Mammary epithelial cell (primary cell): ENCODE results near the gene BMPR1A.
"Not testable (repeated sequence)": the region's sequence is repeated elsewhere in the genome, so short reads cannot be mapped to it uniquely, and the experiment has no call there.

Source experiments
- EZH2 ChIP-seq: IDR thresholded peaks from 2 replicates; pipeline ENCODE4 v1.6.1; 2012; ENCODE audit warnings: low read length, inconsistent platforms, borderline replicate concordance
- TF ChIP-seq, protein P1 (sequence below), 2 donors: IDR thresholded peaks in 1 of 2; conservative IDR thresholded peaks in 1 of 2; 2 replicates each; pipeline ENCODE4 v1.5.1; 2011 to 2012; ENCODE audit warnings: inconsistent platforms in 2 of 2, low read length in 2 of 2, mild to moderate bottlenecking in 2 of 2, control low read depth in 1 of 2, low read depth in 1 of 2; ENCODE audit not compliant: insufficient read depth in 1 of 2; ENCODE audit errors: extremely low read depth in 1 of 2

GRCh38 chr10:86934162-86934711 is 177.8 kb downstream of the BMPR1A start:
- TF ChIP-seq, protein P1, sequence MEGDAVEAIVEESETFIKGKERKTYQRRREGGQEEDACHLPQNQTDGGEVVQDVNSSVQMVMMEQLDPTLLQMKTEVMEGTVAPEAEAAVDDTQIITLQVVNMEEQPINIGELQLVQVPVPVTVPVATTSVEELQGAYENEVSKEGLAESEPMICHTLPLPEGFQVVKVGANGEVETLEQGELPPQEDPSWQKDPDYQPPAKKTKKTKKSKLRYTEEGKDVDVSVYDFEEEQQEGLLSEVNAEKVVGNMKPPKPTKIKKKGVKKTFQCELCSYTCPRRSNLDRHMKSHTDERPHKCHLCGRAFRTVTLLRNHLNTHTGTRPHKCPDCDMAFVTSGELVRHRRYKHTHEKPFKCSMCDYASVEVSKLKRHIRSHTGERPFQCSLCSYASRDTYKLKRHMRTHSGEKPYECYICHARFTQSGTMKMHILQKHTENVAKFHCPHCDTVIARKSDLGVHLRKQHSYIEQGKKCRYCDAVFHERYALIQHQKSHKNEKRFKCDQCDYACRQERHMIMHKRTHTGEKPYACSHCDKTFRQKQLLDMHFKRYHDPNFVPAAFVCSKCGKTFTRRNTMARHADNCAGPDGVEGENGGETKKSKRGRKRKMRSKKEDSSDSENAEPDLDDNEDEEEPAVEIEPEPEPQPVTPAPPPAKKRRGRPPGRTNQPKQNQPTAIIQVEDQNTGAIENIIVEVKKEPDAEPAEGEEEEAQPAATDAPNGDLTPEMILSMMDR (conservative IDR thresholded peaks at IDR 0.05 in 1 of 2, IDR thresholded peaks at IDR 0.05 in 1 of 2; ENCODE audit: extremely low read depth in 1 of 2, insufficient read depth in 1 of 2, low read depth in 1 of 2, low read length in 2 of 2), result not testable (repeated sequence)
- TF ChIP-seq EZH2, result not testable (repeated sequence)
